Common myeloid progenitor, CD34-positive (primary cell): Measurements from ENCODE around the gene KAZN.

Experiments
- CTCF ChIA-PET: fragments of 350-600 bp; sonication (Branson Sonifier 250); formaldehyde crosslinking; loops from one replicate; lab custom pipeline; 2021; ENCODE audit warnings: antibody characterized with exemption; lab: Charles Lee
- POLR2A ChIA-PET: fragments of 350-600 bp; sonication (Branson Sonifier 250); formaldehyde crosslinking; loops from one replicate; lab custom pipeline; 2021; ENCODE audit warnings: antibody characterized with exemption; lab: Charles Lee
- DNase-seq, 3 donors: peaks; one replicate each; pipeline versions ENCODE4 v3.0.0 to v3.0.0-alpha.2; 2013
- H3K27ac ChIP-seq, 2 experiments: 1 replicate in 1 of 2; 2 replicates in 1 of 2; pipeline ENCODE4 v1.7.0; 2013; ENCODE audit warnings: inconsistent platforms in 2 of 2, low read length in 2 of 2, mild to moderate bottlenecking in 2 of 2, low read depth in 1 of 2, moderate library complexity in 1 of 2; ENCODE audit not compliant: severe bottlenecking in 2 of 2, insufficient read depth in 1 of 2, poor library complexity in 1 of 2
- H3K27me3 ChIP-seq, 5 experiments: replicated peaks in 2 of 5; 1 replicate in 3 of 5; 2 replicates in 2 of 5; pipeline versions ENCODE4 v1.6.1 to v1.7.0; 2013; ENCODE audit warnings: low read length in 4 of 5, mild to moderate bottlenecking in 2 of 5, moderate library complexity in 2 of 5, inconsistent platforms in 1 of 5; ENCODE audit not compliant: insufficient read depth in 5 of 5, control insufficient read depth in 4 of 5
- H3K36me3 ChIP-seq, 4 experiments: 1 replicate in 2 of 4; 2 replicates in 2 of 4; pipeline versions ENCODE4 v1.6.1 to v1.7.0; 2013; ENCODE audit warnings: low read length in 3 of 4, control low read depth in 1 of 4, mild to moderate bottlenecking in 1 of 4; ENCODE audit not compliant: control insufficient read depth in 4 of 4, insufficient read depth in 4 of 4
- H3K4me1 ChIP-seq, 4 experiments: 1 replicate in 3 of 4; 2 replicates in 1 of 4; pipeline versions ENCODE4 v1.6.1 to v1.7.1; 2013; ENCODE audit warnings: low read length in 3 of 4, mild to moderate bottlenecking in 3 of 4, control low read depth in 1 of 4, inconsistent platforms in 1 of 4, moderate library complexity in 1 of 4; ENCODE audit not compliant: control insufficient read depth in 4 of 4, insufficient read depth in 4 of 4; ENCODE audit errors: control extremely low read depth in 1 of 4
- H3K4me3 ChIP-seq, 7 experiments: 1 replicate in 4 of 7; 2 replicates in 3 of 7; pipeline versions ENCODE4 v1.5.1 to v1.7.0; 2013; ENCODE audit warnings: mild to moderate bottlenecking in 7 of 7, low read length in 6 of 7, moderate library complexity in 6 of 7, inconsistent platforms in 2 of 7, low read depth in 2 of 7, control low read depth in 1 of 7; ENCODE audit not compliant: insufficient read depth in 4 of 7, control insufficient read depth in 1 of 7; ENCODE audit errors: extremely low read depth in 1 of 7
- H3K9me3 ChIP-seq, 5 experiments: 1 replicate in 4 of 5; 2 replicates in 1 of 5; pipeline versions ENCODE4 v1.6.1 to v1.7.1; 2013; ENCODE audit warnings: low read length in 4 of 5, mild to moderate bottlenecking in 2 of 5, inconsistent platforms in 1 of 5, low read depth in 1 of 5, moderate library complexity in 1 of 5; ENCODE audit not compliant: control insufficient read depth in 4 of 5, insufficient read depth in 2 of 5; ENCODE audit errors: control extremely low read depth in 1 of 5
- WGBS: methylation state at CpG from one replicate; pipeline ENCODE4 v1.1.5; 2013; ENCODE audit not compliant: insufficient coverage; 5-methylcytosine and 5-hydroxymethylcytosine counted together

Gene KAZN

DNA sequence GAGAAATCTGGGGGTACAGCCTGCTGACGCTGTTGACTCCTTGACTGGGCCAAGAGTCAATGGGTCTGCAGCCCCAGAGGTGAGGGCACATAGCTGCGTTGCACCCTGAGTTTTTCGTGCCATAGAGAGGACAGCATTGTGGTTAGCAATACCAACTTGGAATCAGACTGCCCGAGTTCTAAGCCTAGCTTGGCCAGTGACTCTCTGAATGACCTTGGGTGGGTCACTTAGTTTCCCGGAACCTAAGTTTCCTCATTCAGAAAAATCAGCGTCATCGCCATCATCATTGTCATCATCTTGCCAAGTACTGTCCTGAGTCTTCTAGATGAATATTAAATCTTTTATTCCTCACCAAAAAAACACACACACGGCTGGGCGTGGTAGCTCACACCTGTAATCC lies 403.8 kb downstream of the KAZN start:
- no peaks in the 10 kb centered on the region for H3K9me3 ChIP-seq
- H3K4me3 ChIP-seq = no peak overlapping the region
- CTCF ChIA-PET = no interaction called here
- peaks cover 0 to 12% (median 1%) of the 10 kb centered on the region in 4 experiments for H3K4me1 ChIP-seq
- 98% methylated on average over 9 of the region's 9 CpGs for WGBS
- H3K27ac ChIP-seq = no peak overlapping the region
- no peak for DNase-seq
- peaks cover 0 to 33% (median 5%) of the 10 kb centered on the region in 5 experiments for H3K27me3 ChIP-seq
- H3K36me3 ChIP-seq = no peaks in the 10 kb centered on the region
- POLR2A ChIA-PET = no interaction called here

DNA sequence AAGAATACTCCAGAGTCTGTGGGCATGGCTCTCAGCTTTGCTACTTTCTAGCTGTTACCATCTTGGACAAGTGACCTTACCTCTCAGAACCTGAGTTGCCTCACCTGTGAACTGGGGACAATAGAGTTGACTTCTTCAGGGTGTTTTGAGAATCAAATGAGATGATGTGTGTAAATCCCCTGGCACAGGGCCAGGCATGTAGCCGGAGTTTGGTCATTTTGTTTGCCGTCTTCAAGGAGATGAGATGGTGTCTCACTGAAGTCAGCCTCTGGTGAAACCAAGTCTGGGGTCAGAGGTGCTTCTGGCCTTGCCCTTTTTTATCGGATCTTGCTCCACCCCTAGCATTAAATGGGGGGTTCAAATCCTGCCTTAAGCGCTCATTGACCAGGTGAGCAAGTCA lies 405.9 kb downstream of the KAZN start:
- ChIA-PET POLR2A (no interaction called here), CTCF (no interaction called here)
- no peak overlapping the region for H3K4me3 ChIP-seq
- WGBS = 100% methylated on average over 2 of the region's 4 CpGs
- no peak for DNase-seq
- no peaks in the 10 kb centered on the region for H3K9me3 ChIP-seq
- peaks cover 0 to 34% (median 5%) of the 10 kb centered on the region in 5 experiments for H3K27me3 ChIP-seq
- no peaks in the 10 kb centered on the region for H3K36me3 ChIP-seq
- H3K27ac ChIP-seq = no peak overlapping the region
- peaks cover 0 to 31% (median 3%) of the 10 kb centered on the region in 4 experiments for H3K4me1 ChIP-seq

DNA sequence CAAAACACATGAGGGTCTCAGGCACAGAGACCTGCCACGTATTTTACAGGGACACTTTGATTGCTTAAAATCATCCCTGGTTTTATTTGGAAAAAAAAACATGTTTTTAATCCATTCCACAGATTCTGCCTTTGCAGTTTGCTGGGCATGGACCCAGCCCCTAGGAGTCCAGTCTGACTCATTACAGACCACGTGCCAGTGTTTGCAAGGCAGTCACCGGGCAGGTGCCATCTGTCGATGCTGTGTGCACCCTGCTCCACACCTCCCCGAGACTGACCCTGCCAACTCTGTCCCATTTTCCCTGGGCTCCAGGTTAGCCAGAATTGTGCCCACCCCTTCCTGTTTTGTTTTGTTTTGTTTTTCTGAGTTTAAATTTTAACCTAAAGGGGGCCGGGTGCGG lies 406.6 kb downstream of the KAZN start:
- DNase-seq = no peak
- CTCF ChIA-PET = no interaction called here
- Histone ChIP-seq H3K27ac (no peak overlapping the region), H3K4me1 (peaks cover 0 to 31% (median 3%) of the 10 kb centered on the region in 4 experiments), H3K36me3 (no peaks in the 10 kb centered on the region), H3K27me3 (peaks cover 0 to 34% (median 5%) of the 10 kb centered on the region in 5 experiments), H3K9me3 (no peaks in the 10 kb centered on the region), H3K4me3 (no peak overlapping the region)
- WGBS = 96% methylated on average over 7 of the region's 7 CpGs
- POLR2A ChIA-PET = no interaction called here

DNA sequence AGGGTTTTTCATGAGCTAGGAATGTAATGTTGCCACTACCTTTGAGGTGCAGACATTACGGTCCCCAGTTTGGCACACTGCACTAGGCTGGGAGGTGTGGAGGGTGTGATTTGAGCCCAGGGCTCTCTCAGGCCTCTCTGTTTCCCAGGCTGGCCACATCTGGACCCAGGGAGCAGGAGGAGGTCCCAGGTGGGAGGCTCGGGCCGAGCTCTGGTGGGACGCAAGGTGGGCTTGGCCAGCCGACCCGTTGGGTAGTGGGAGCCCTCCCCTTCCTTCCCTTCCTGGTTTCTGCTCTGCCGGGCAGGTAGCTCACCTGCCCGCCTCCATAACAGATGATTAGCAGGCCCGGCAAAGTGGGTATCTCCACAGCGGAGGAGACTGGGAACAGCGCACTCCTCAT lies 408.9 kb downstream of the KAZN start:
- H3K4me1 ChIP-seq = peaks cover 0 to 31% (median 3%) of the 10 kb centered on the region in 4 experiments
- 86% methylated on average over 10 of the region's 11 CpGs for WGBS
- no peaks in the 10 kb centered on the region for H3K9me3 ChIP-seq
- no peak overlapping the region for H3K4me3 ChIP-seq
- CTCF ChIA-PET = interaction anchor here (2.8 kb wide), 1 partner anchor 20 kb away, joined by 12 read pairs; no protein-coding TSS in a partner anchor
- H3K27ac ChIP-seq = no peak overlapping the region
- no peaks in the 10 kb centered on the region for H3K36me3 ChIP-seq
- POLR2A ChIA-PET = no interaction called here
- H3K27me3 ChIP-seq = peaks cover 0 to 41% (median 5%) of the 10 kb centered on the region in 5 experiments
- no peak for DNase-seq

DNA sequence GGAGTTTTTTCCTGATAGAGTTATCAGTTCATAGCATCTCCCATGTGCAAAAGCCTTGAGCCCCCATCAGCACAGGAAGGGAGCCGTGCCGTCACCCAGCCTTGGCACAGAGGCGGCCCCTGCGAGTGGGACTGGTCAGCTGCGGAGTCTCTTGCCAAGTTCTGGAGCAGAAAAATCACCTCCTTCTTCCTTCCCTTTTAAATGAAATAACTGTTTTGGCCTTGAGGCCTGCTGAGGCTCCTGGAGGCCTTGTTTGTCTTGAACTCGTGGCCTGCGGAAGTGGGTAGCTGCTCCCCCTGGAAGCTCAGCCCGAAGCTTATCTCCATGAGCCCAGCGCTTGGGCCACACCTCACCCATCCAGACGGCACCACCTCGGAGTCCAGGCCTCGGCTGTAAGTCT lies 409.4 kb downstream of the KAZN start:
- CTCF ChIA-PET = interaction anchor here (2.8 kb wide), 1 partner anchor 20 kb away, joined by 12 read pairs; no protein-coding TSS in a partner anchor
- Histone ChIP-seq H3K27me3 (peaks cover 0 to 40% (median 5%) of the 10 kb centered on the region in 5 experiments), H3K9me3 (no peaks in the 10 kb centered on the region), H3K36me3 (no peaks in the 10 kb centered on the region), H3K4me3 (no peak overlapping the region), H3K4me1 (peaks cover 0 to 31% (median 3%) of the 10 kb centered on the region in 4 experiments), H3K27ac (no peak overlapping the region)
- DNase-seq = no peak
- POLR2A ChIA-PET = interaction anchor here (0.6 kb wide), 1 partner anchor 294 kb away, joined by 3 read pairs; no protein-coding TSS in a partner anchor
- WGBS = 49% methylated on average over 10 of the region's 12 CpGs

DNA sequence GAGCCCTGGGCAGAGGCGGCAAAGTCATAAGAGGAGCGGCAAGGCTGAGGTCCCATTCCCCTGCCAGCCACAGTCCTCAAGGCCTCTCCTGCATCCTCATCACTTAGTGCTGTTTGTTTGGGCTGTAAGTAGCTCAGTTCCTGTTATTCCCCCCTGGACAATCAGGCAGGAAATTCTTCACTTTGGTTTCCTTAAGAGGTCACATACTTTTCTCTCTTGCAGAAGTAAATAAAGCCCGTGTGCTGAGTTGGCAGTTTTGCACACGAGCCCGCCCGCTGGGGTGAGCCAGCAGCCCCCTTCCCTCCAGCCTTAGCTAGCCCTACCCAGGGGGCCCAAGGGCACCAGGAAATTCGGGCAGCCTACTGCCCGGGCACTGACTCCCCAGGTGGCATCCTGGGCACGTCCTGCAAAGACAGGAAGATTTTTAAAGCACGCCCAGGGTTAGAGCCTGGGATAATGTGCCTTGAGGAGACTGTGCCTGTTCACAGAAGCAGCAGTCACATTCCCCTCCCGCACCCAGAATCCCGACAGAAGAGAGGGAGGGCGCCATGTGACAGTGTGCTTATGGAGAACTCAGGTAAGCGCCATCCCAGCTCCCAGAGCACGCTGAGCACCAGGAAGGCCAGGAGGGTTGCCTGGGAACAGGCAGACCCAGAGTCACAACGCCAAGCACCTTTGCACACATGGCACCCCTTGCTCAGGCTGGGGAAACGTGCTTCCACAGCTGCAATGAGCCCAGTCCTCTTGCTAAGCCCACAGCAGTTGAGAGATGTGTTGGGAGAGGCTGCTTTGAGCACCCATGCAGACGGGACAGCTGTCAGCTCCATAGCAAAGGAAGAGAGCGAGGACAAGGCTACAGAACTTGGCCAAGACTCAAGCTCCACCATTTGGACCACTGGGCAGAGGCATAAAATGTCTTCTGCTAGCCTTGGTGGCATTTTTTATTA lies 410.6 kb downstream of the KAZN start:
- H3K27me3 ChIP-seq = peaks cover 0 to 30% (median 0%) of the 10 kb centered on the region in 5 experiments
- CTCF ChIA-PET = interaction anchor here (1.0 to 2.8 kb wide), 2 partner anchors 18 to 19 kb away, joined by 3 to 12 read pairs; no protein-coding TSS in a partner anchor
- peak in 2 of 3 donors; percentile 15 to 22 for DNase-seq
- H3K4me3 ChIP-seq = no peak overlapping the region
- POLR2A ChIA-PET = no interaction called here
- 63% methylated on average over 19 of the region's 19 CpGs for WGBS
- H3K4me1 ChIP-seq = peaks cover 0 to 31% (median 3%) of the 10 kb centered on the region in 4 experiments
- H3K36me3 ChIP-seq = no peaks in the 10 kb centered on the region
- H3K27ac ChIP-seq = no peak overlapping the region
- no peaks in the 10 kb centered on the region for H3K9me3 ChIP-seq

DNA sequence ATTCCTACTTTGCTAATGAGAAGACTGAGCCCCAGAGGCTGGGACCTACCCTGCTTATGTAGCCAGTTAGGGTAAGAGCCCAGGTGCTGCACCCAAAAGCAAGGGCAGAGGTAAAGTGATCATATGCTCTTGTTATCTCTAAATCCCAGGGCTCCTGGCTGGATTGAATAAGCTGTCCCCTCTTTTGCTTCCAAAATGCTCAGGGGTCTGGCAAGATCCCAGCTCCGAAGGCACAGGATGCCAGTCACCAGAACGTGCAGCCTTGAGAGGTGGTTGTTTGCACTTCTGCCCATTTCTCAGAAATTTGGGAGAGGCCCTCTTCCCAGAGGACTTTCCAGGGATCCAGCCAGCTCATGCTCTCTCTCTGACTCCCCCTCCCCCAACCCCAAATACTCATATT lies 412.7 kb downstream of the KAZN start:
- Histone ChIP-seq H3K4me3 (no peak overlapping the region), H3K36me3 (no peaks in the 10 kb centered on the region), H3K9me3 (no peaks in the 10 kb centered on the region), H3K4me1 (peaks cover 0 to 20% (median 2%) of the 10 kb centered on the region in 4 experiments), H3K27ac (no peak overlapping the region), H3K27me3 (peaks cover 0 to 21% (median 0%) of the 10 kb centered on the region in 5 experiments)
- DNase-seq = no peak
- POLR2A ChIA-PET = no interaction called here
- 100% methylated on average over 1 of the region's 2 CpGs for WGBS
- CTCF ChIA-PET = no interaction called here
